ENCODE data around the gene TUBB1. TPM values are rescaled to one million over a fixed set of nuclear protein-coding genes. Genes with fewer than 3 reads are reported as not detected.
A peak's percentile ranks its signal among the peaks of the same experiment; 100 is the strongest.

Gene TUBB1
- total RNA-seq, 3 donors from 2014 or later: not detected

DNA sequence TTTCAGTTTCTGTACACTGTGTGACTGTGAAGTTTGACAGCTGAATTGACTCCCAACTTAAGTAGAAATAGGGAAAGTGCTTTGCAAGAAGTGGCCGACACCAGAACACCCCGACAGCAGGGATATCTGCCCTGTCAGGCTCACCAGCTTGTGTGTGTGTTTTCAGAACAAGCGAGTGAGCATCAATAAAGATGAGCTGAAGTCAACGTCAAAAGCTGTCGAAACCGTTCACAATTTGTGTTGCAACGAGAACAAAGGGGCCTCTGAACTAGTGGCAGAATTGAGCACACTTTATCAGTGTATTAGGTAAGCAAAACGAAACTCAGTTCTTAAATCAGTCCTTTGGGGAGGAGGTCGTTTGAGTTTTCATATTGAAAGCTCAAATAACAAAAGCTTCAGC is 27.5 kb upstream of the TUBB1 start:
- DNase-seq (no peak), ATAC-seq (no peak)
- no peaks in the 10 kb centered on the region for H3K4me1 ChIP-seq (ENCODE audit: low read depth)
- H3K9me3 ChIP-seq: no peaks in the 10 kb centered on the region
- peaks cover 16% of the 10 kb centered on the region for H3K36me3 ChIP-seq (ENCODE audit: low read depth)
- intact Hi-C loops (cut with DNase I, micrococcal nuclease): no loop called here
- no peak overlapping the region for H3K4me3 ChIP-seq
- no peak for TF ChIP-seq CTCF (IDR thresholded peaks at IDR 0.05)

- no peak for TF ChIP-seq CTCF (IDR thresholded peaks at IDR 0.05)
- no peaks in the 10 kb centered on the region for H3K9me3 ChIP-seq
- DNase-seq (no peak), ATAC-seq (peak; percentile 12)
- H3K4me1 ChIP-seq (ENCODE audit: low read depth): no peaks in the 10 kb centered on the region
- H3K36me3 ChIP-seq (ENCODE audit: low read depth): peaks cover 18% of the 10 kb centered on the region
- intact Hi-C loops (cut with DNase I, micrococcal nuclease): no loop called here
- no peak overlapping the region for H3K4me3 ChIP-seq
Observed at GRCh38 chr20:58992911-58993310, 26.3 kb upstream of the TUBB1 start.

DNA sequence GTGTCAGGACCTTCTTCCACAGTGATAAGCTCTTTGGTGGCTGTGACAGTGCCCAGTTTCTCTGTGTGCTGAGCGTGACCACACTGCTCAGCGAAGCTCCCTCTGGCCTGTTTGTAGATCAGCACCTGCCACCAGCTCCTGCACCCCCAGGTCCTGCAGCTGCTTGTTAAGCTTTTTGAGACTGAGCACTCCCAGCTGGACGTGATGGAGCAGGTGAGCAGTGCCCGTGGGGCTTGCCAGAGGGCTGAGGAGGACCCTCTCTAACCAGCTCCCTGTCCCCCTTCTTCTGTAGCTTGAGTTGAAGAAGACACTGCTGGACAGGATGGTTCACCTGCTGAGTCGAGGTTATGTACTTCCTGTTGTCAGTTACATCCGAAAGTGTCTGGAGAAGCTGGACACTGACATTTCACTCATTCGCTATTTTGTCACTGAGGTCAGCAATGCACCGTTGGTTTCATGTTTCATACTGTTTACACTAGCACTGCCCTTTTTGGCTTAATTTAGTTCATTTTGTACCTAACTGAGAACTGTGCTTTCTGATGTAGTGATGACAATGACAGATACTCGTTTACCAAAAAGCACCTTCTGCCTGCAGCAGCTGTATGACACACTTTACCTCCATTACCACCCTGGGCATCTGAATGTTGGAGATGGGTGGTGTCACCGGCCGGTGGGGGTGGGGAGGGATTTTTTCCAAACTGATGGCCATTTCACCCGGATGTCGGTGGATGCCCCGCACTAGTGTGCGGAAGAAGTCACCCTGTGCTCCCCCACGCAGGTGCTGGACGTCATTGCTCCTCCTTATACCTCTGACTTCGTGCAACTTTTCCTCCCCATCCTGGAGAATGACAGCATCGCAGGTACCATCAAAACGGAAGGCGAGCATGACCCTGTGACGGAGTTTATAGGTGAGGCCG is 25.6 kb upstream of the TUBB1 start:
- intact Hi-C loops (cut with DNase I, micrococcal nuclease): no loop called here
- no peak overlapping the region for H3K4me3 ChIP-seq
- ATAC-seq (peak; percentile 23), DNase-seq (peak in 1 of 3 donors; percentile 29)
- no peaks in the 10 kb centered on the region for H3K4me1 ChIP-seq (ENCODE audit: low read depth)
- no peak for TF ChIP-seq CTCF (IDR thresholded peaks at IDR 0.05)
- H3K9me3 ChIP-seq: no peaks in the 10 kb centered on the region
- H3K36me3 ChIP-seq (ENCODE audit: low read depth): peaks cover 18% of the 10 kb centered on the region

GRCh38 chr20:58994390-58995159 is 24.7 kb upstream of the TUBB1 start:
- H3K4me1 ChIP-seq (ENCODE audit: low read depth): no peaks in the 10 kb centered on the region
- intact Hi-C loops (cut with DNase I, micrococcal nuclease): no loop called here
- H3K4me3 ChIP-seq: no peak overlapping the region
- DNase-seq (peak in 1 of 3 donors; percentile 31), ATAC-seq (no peak)
- TF ChIP-seq CTCF (IDR thresholded peaks at IDR 0.05): no peak
- H3K36me3 ChIP-seq (ENCODE audit: low read depth): peaks cover 15% of the 10 kb centered on the region
- H3K9me3 ChIP-seq: no peaks in the 10 kb centered on the region

GRCh38 chr20:58995461-58996225 is 23.6 kb upstream of the TUBB1 start:
- Histone ChIP-seq H3K9me3 (no peaks in the 10 kb centered on the region), H3K4me3 (no peak overlapping the region), H3K36me3 (ENCODE audit: low read depth) (peaks cover 12% of the 10 kb centered on the region), H3K4me1 (ENCODE audit: low read depth) (no peaks in the 10 kb centered on the region)
- TF ChIP-seq CTCF (IDR thresholded peaks at IDR 0.05): no peak
- ATAC-seq (no peak), DNase-seq (peak in 1 of 3 donors; percentile 19)
- intact Hi-C loops (cut with DNase I, micrococcal nuclease): no loop called here

Measured in mucosa of descending colon (tissue), 3 donors.